ENCODE measurements around the gene CFAP97.

CFAP97 gene

DNA sequence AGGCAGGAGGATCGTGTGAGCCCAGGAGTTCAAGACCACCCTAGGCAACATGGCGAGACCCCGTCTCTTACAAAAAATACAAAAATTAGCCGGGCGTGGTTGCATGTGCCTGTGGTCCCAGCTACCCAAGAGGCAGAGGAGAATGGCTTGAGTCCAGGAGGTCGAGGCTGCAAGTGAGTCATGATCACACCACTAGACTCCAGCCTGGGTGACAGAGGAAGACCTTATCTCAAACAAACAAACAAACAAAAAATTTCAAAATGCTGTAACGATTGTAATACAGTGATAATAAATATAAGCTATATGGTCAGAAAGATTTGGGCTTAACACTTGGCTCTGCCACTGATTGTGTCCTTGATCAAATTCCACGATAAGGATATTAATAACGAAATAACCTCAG is 36.6 kb downstream of the CFAP97 start:
- DNase-seq (ENCODE audit: insufficient read length, low spot score) (no peak), FAIRE-seq (no peak)
- TF ChIP-seq POLR2A (IDR thresholded peaks at IDR 0.05; ENCODE audit: low read depth, low read length): no peak

DNA sequence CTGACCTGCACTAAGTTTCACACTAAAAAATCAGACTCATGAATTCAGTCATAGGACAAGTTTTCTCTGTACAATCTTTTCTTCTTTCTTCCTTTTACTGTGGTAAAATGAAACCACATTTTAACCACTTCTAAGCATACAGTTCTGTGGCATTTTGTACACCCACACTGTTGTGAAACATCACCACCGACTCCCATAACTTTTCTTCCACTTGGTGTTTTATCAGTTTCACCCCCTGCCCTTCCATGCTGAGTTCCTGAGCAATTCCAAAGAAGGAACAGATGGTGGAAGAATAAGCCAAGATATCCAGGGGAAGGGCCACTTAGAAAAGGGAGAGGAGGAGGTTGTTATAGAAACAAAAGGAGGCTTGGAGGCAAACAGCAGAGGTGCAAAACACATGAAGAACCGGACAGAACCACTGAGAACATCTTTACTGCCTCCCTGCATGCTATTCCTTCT is 38.2 kb downstream of the CFAP97 start:
- DNase-seq (ENCODE audit: insufficient read length, low spot score) (no peak), FAIRE-seq (no peak)
- no peak for TF ChIP-seq POLR2A (IDR thresholded peaks at IDR 0.05; ENCODE audit: low read depth, low read length)

DNA sequence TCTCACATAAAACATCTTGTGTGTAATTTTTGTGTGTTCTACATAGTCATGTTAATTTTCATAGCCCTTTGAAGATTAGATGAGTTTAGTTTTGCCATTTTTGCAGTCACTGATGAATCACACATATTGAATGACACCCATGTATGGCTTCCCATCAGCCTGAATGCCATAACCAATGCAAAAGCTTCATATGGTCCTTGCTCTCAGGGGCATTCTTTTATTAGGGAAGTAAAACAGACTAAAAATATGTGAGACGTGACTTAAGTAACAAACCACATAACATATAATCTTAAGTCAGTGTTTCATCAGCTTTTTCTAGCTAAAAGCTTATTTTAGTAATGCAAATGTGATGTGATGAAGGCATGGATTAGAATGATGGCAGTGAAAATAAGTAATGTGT is 52.5 kb downstream of the CFAP97 start:
- DNase-seq (ENCODE audit: insufficient read length, low spot score): no peak
- TF ChIP-seq POLR2A (IDR thresholded peaks at IDR 0.05; ENCODE audit: low read depth, low read length): no peak
- FAIRE-seq: no peak

DNA sequence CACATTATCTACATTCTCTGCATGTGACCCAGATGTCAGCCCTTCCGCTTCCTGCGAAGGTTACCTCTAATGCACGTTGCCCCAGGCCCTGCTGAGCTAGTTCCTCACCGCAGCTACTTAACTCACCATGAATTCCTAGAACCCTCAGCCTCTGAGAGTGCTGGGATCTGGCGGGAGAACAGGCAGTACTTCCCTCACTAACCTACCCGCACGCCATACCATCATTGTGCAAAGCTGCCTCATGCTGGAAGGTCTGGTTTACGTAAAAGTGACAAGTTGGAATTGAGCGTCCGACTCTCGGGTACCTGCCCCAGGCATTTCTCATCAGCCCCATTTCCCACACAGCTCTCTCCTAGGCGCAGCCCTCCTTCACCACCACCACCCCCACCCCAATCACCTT is 54.4 kb downstream of the CFAP97 start:
- FAIRE-seq (no peak), DNase-seq (ENCODE audit: insufficient read length, low spot score) (no peak)
- no peak for TF ChIP-seq POLR2A (IDR thresholded peaks at IDR 0.05; ENCODE audit: low read depth, low read length)

GRCh38 chr4:185145572-185145971 is 58.2 kb downstream of the CFAP97 start:
- no peak for TF ChIP-seq POLR2A (IDR thresholded peaks at IDR 0.05; ENCODE audit: low read depth, low read length)
- FAIRE-seq (no peak), DNase-seq (ENCODE audit: insufficient read length, low spot score) (no peak)

- no peak for DNase-seq (ENCODE audit: insufficient read length, low spot score)
- TF ChIP-seq POLR2A (IDR thresholded peaks at IDR 0.05; ENCODE audit: low read depth, low read length): no peak
- FAIRE-seq: no peak
Measured at GRCh38 chr4:185144601-185145240, 59.1 kb downstream of the CFAP97 start.

- DNase-seq (ENCODE audit: insufficient read length, low spot score) (peak; percentile 19), FAIRE-seq (no peak)
- TF ChIP-seq POLR2A (IDR thresholded peaks at IDR 0.05; ENCODE audit: low read depth, low read length): no peak
Measured at GRCh38 chr4:185143601-185143969, 60.2 kb downstream of the CFAP97 start.

DNA sequence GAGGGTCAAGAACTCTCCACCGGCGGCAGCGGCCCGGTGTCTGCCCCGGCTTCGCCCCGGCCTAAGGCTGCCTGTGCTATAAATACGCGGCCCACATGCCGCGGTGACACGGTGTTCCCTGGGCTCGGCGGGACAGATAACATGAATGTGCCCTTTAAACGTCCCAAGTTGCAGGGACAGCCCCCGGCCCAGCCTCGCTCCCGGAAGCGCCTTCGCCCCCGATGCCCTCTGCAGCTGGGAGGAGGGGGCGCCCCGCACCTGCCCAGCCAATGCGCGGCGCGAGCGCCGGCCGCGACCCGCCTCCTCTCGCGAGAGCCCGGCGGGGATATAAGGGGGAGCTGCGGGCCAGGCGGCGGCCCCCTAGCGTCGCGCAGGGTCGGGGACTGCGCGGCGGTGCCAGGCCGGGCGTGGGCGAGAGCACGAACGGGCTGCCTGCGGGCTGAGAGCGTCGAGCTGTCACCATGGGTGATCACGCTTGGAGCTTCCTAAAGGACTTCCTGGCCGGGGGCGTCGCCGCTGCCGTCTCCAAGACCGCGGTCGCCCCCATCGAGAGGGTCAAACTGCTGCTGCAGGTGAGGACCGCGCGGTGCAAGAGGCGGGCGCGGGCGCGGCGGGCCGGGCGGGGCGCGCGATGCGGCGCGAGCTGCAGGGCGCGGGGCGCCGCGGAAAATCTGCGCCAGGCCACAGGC is 60.7 kb downstream of the CFAP97 start, which contains the start of gene SLC25A4:
Gene SLC25A4 (plus strand): TSS at position 355 of the 689 bp plus-strand sequence. CDS start 107 bp downstream, at position 462.
- peak; percentile 99 for TF ChIP-seq POLR2A (IDR thresholded peaks at IDR 0.05; ENCODE audit: low read depth, low read length)
- FAIRE-seq: no peak
- peak; percentile 64 for DNase-seq (ENCODE audit: insufficient read length, low spot score)

DNA sequence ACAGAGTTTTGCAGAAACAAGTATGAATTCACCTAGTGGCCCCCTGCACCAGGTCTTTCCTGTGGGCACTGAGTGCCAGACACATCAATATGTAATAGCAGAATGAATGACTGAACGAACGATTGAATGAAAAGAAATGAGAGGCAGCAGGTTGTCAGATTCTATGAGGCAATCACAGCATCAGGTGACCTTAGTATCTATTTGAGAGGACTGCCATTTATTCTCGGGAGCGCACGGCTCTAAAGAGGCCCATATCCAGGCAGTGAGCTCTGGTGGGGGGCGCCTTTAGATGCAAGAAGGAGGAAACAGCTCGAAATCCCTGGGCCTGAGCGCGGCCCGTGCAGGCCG is 61.3 kb downstream of the CFAP97 start:
- TF ChIP-seq POLR2A (IDR thresholded peaks at IDR 0.05; ENCODE audit: low read depth, low read length): no peak
- no peak for DNase-seq (ENCODE audit: insufficient read length, low spot score)

DNA sequence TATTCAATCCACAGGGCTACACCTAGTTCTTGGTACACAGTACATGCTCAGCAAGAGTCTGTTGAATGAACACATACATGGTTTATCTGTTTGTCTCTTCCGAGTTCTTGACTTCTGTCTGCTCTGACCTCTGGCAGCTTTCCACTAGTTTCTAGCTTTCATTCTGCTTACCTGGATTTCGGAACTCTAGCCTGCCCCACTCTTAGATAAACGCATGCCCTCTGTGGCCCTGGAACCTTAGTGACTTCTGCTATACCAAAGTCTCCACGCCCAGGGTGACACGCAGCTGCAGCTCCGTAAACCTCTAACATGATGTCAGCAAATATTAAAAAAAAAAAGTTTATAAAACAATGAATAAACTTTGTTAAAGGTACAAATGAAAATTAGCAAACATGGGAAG is 62.0 kb downstream of the CFAP97 start:
- FAIRE-seq (no peak), DNase-seq (ENCODE audit: insufficient read length, low spot score) (no peak)
- no peak for TF ChIP-seq POLR2A (IDR thresholded peaks at IDR 0.05; ENCODE audit: low read depth, low read length)

More for the DNA sequence above, 61.3 kb downstream of the CFAP97 start:
- no peak for FAIRE-seq

DNA sequence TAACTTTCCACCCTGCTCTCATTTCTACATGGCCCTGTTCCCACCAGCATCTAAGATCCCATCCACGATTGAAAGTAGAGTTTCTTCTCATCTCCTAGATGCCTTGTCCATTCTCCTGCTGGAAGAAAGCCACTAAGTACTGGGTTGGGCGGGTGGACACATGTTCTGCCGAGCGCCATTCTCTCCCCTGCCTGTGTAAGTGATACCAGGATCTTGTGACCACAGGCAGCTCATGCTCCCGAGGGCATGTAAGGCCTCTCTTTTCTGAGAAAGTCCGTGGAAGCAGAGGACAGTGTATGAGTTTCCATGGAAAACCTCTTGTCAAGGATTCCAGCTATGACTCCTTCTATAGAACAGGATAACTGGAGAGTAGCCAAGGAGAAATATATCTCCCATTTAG is 64.1 kb downstream of the CFAP97 start:
- FAIRE-seq (no peak), DNase-seq (ENCODE audit: insufficient read length, low spot score) (no peak)
- TF ChIP-seq POLR2A (IDR thresholded peaks at IDR 0.05; ENCODE audit: low read depth, low read length): no peak

- no peak for TF ChIP-seq POLR2A (IDR thresholded peaks at IDR 0.05; ENCODE audit: low read depth, low read length)
- FAIRE-seq (no peak), DNase-seq (ENCODE audit: insufficient read length, low spot score) (no peak)
Measured at GRCh38 chr4:185138161-185138560, 65.6 kb downstream of the CFAP97 start.

DNA sequence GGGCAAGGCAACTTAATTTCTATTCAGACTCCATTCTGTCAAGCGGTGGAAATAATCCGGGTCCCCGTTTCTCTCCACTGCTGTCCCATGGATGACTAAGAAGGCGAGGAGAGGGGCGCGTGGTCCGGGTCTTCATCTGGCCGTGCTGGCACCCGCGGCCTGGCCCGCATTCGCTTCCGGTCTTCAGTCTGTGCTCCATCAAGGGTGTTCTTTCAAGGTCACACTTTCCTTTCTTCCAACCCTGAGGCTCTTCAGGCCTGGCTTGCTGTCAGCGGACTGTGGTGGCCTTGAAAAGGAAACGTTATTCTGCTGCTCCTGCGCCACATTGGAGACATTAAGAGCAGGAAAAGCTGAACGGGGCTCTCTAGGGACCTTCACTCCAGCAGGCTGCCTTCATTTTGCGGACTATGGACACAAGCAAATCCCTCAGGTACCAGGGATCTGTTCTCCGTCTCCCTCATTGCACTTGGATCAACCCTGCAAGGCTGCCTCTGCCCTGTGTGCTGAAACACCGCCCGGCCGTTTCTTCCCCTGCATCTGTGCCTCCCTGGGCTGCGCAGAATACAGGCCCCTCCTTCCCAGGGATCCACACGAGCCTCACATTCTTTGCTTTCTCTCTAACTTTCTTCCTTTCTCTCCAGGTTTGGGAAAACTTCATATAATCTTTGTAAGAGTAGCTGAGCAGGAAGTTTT is 66.4 kb downstream of the CFAP97 start:
- no peak for TF ChIP-seq POLR2A (IDR thresholded peaks at IDR 0.05; ENCODE audit: low read depth, low read length)
- no peak for DNase-seq (ENCODE audit: insufficient read length, low spot score)
- FAIRE-seq: no peak

GRCh38 chr4:185134307-185134869 is 69.4 kb downstream of the CFAP97 start:
- DNase-seq (ENCODE audit: insufficient read length, low spot score) (peak; percentile 49), FAIRE-seq (no peak)
- TF ChIP-seq POLR2A (IDR thresholded peaks at IDR 0.05; ENCODE audit: low read depth, low read length): no peak

Data from H54 (cell line).